ENCODE data around the gene RBM20. TPM values are rescaled to one million over a fixed set of nuclear protein-coding genes. Genes with fewer than 3 reads are reported as not detected.

Gene RBM20
- total RNA-seq, 4 donors from 2014 or later: 0.88 to 3.8 (median 1.9) TPM

DNA sequence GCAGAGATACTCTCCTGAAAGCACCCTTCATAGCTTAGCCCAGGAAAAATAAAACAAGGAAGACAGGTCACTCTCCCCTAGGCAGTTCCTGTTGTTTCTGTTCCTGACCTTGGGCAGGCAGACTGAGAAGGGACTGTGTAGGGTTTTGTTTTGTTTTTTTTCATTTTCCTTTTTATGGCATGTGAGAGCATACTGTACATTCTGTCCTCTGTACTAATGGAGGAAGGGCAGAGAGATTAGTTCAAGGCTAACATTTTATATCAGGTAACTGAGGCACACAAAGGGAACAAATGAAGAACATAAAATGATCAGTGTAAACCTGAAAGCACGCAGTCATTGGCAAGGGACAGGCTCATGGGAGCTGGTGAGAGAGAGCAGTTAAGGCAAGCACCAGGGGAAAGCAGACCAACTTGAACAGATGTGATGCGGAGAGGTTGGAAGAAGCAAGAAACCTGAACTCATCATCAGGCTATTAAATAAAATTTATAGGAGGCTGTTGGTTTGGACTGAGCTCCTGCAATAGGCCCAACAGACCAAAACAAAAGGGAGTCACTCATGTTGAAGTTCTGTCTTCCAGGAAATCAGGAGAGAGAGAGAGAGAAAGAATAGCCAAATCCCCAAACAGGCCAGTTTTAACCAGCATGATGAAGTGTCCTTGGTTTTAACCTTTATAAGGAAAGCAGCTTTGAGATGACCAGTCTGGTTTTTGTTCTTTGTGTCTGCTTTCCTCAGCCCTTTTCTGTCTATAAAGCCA is 193.5 kb downstream of the RBM20 start:
- no peak for TF ChIP-seq POLR2A (IDR thresholded peaks at IDR 0.05)
- TF ChIP-seq, protein P1, sequence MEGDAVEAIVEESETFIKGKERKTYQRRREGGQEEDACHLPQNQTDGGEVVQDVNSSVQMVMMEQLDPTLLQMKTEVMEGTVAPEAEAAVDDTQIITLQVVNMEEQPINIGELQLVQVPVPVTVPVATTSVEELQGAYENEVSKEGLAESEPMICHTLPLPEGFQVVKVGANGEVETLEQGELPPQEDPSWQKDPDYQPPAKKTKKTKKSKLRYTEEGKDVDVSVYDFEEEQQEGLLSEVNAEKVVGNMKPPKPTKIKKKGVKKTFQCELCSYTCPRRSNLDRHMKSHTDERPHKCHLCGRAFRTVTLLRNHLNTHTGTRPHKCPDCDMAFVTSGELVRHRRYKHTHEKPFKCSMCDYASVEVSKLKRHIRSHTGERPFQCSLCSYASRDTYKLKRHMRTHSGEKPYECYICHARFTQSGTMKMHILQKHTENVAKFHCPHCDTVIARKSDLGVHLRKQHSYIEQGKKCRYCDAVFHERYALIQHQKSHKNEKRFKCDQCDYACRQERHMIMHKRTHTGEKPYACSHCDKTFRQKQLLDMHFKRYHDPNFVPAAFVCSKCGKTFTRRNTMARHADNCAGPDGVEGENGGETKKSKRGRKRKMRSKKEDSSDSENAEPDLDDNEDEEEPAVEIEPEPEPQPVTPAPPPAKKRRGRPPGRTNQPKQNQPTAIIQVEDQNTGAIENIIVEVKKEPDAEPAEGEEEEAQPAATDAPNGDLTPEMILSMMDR (IDR thresholded peaks at IDR 0.05): no peak
- Histone ChIP-seq H3K4me3 (peak overlapping the region in 1 of 2 donors; percentile 5), H3K36me3 (no peaks in the 10 kb centered on the region), H3K27me3 (no peaks in the 10 kb centered on the region), H3K9me3 (no peaks in the 10 kb centered on the region), H3K4me1 (peaks cover 17 to 19% of the 10 kb centered on the region in 2 donors), H3K27ac (peak overlapping the region; percentile 84 to 91)
- intact Hi-C loops (cut with DNase I; ENCODE audit: low total_unique reads): no loop called here
- peak; percentile 48 to 76 for DNase-seq

DNA sequence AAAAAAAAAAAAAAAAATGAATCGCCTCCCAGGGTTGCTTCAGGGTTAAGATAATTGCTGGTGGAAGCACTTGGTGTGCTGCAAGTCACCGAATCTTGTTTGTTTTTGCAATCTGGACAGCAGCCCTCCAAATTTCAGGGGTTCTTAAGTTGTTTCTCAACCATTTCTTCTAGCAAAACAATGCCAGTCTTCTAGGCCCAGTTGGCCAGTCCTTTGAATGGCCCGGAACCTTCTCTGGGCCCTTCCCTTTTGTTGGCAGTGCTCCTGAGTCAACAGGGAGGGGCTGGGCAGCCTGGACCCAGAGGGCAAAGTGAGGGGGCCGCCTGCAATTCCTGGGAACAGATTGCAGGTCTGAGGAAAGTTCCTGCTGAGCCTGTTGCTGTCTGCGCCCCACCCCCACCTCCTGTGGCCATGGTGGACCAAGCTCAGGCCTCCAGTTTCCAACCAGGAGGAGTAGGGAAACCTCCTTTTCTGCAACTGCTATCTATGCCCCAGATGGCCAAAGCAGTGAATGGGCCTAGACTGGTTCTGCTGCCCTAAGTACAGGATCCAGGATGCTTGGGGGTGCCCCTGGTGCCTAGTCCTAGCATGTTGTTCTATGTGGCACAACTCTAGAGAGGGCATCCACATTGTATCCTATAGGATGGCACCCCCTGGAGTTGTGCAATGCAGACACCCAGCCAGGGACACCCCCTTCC is 196.2 kb downstream of the RBM20 start:
- no peak for TF ChIP-seq POLR2A (IDR thresholded peaks at IDR 0.05)
- TF ChIP-seq, protein P1 (IDR thresholded peaks at IDR 0.05): no peak
- DNase-seq: peak in 1 of 2 donors; percentile 31
- no peaks in the 10 kb centered on the region for H3K9me3 ChIP-seq
- intact Hi-C loops (cut with DNase I; ENCODE audit: low total_unique reads): no loop called here
- H3K4me1 ChIP-seq: peaks cover 17 to 19% of the 10 kb centered on the region in 2 donors
- no peaks in the 10 kb centered on the region for H3K36me3 ChIP-seq
- no peaks in the 10 kb centered on the region for H3K27me3 ChIP-seq
- H3K27ac ChIP-seq: peak overlapping the region in 1 of 2 donors; percentile 84
- H3K4me3 ChIP-seq: no peak overlapping the region

DNA sequence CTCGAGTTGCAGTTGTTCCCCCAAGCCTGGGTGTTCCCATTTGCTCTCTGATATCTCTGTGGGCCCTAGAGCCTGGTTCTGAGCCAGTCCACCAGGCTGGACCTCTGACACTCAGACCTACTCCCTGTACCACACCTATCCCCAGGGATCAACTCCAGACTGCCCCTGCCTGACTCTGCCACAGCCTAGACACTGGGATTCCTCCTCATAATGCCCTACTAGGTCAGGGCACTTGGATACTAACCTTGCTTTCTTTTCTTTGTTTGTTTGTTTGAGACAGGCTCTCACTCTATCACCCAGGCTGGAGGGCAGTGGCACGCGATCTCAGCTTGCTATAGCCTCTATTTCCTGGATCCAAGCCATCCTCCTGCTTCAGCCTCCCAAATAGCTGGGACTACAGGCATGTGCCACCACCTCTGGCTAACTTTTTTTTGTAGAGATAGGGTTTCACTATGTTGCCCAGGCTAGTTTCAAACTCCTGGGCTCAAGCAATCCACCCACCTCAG is 196.8 kb downstream of the RBM20 start:
- H3K4me1 ChIP-seq: peaks cover 11 to 14% of the 10 kb centered on the region in 2 donors
- intact Hi-C loops (cut with DNase I; ENCODE audit: low total_unique reads): no loop called here
- H3K9me3 ChIP-seq: no peaks in the 10 kb centered on the region
- TF ChIP-seq, protein P1 (IDR thresholded peaks at IDR 0.05): no peak
- TF ChIP-seq POLR2A (IDR thresholded peaks at IDR 0.05): no peak
- H3K27ac ChIP-seq: peak overlapping the region in 1 of 2 donors; percentile 84
- H3K36me3 ChIP-seq: no peaks in the 10 kb centered on the region
- peak in 1 of 2 donors; percentile 7 for DNase-seq
- H3K27me3 ChIP-seq: no peaks in the 10 kb centered on the region
- no peak overlapping the region for H3K4me3 ChIP-seq

DNA sequence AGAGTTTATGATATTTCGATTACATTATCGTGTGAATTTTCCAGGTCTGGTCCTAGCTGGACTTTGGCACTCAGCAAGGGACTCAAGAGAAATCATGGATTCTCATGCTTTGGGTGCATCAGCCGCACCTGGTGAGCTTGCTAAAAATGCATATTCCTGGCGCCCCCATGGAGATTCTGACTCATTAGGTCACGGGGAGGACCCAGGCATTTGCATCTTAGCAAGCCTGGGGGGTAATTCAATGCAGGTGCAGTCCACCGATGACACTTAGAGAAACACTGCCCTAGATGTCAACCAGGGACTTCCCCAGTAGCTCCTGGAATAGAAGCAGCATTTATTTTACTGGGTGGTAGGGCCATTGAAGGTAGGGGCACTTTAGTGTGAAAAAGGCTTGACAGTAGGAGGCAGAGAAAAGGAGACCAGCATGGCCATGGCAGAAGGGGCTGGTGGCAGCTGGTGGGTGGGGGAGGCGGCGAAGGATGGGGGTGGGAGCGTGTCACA is 197.7 kb downstream of the RBM20 start:
- H3K36me3 ChIP-seq: no peaks in the 10 kb centered on the region
- peaks cover 3 to 8% of the 10 kb centered on the region in 2 donors for H3K4me1 ChIP-seq
- no peaks in the 10 kb centered on the region for H3K27me3 ChIP-seq
- H3K27ac ChIP-seq: peak overlapping the region in 1 of 2 donors; percentile 84
- DNase-seq: peak in 1 of 2 donors; percentile 15
- H3K9me3 ChIP-seq: no peaks in the 10 kb centered on the region
- no peak for TF ChIP-seq POLR2A (IDR thresholded peaks at IDR 0.05)
- TF ChIP-seq, protein P1 (IDR thresholded peaks at IDR 0.05): no peak
- H3K4me3 ChIP-seq: no peak overlapping the region
- intact Hi-C loops (cut with DNase I; ENCODE audit: low total_unique reads): no loop called here

Measured in uterus (tissue), 4 donors.